Neutrophil (primary cell): ENCODE measurements around the gene YEATS2.

Experiments used
- H3K27ac ChIP-seq: fragments of 200-600 bp; sonication (generic); 2 replicates; pipeline ENCODE4 v1.5.1; 2016; ENCODE audit warnings: mild to moderate bottlenecking, moderate library complexity
- H3K27me3 ChIP-seq: fragments of 200-600 bp; sonication (generic); 2 replicates; pipeline ENCODE4 v1.6.0; 2016; ENCODE audit warnings: mild to moderate bottlenecking
- H3K36me3 ChIP-seq: fragments of 200-600 bp; sonication (generic); 2 replicates; pipeline ENCODE4 v1.5.1; 2017
- H3K4me1 ChIP-seq, 2 experiments: fragments of 200-600 bp in 1 of 2; sonication (generic) in 1 of 2; 1 replicate in 1 of 2; 2 replicates in 1 of 2; pipeline versions ENCODE4 v1.5.1 to v1.6.1; 2013 to 2016; ENCODE audit warnings: low read depth in 1 of 2, low read length in 1 of 2, mild to moderate bottlenecking in 1 of 2, moderate library complexity in 1 of 2; ENCODE audit not compliant: control insufficient read depth in 1 of 2, insufficient read depth in 1 of 2
- H3K4me3 ChIP-seq, 2 experiments: fragments of 200-600 bp in 1 of 2; sonication (generic) in 1 of 2; 1 replicate in 1 of 2; 2 replicates in 1 of 2; pipeline ENCODE4 v1.5.1; 2013 to 2016; ENCODE audit warnings: low read depth in 1 of 2, low read length in 1 of 2, mild to moderate bottlenecking in 1 of 2, moderate library complexity in 1 of 2
- H3K9me3 ChIP-seq: fragments of 200-600 bp; sonication (generic); 2 replicates; pipeline ENCODE4 v1.5.1; 2016
- TF ChIP-seq, protein P1 (sequence below): fragments of 200-600 bp; sonication (generic); IDR thresholded peaks from 2 replicates; pipeline ENCODE4 v1.5.1; 2016; ENCODE audit warnings: antibody characterized with exemption

YEATS2 gene

DNA sequence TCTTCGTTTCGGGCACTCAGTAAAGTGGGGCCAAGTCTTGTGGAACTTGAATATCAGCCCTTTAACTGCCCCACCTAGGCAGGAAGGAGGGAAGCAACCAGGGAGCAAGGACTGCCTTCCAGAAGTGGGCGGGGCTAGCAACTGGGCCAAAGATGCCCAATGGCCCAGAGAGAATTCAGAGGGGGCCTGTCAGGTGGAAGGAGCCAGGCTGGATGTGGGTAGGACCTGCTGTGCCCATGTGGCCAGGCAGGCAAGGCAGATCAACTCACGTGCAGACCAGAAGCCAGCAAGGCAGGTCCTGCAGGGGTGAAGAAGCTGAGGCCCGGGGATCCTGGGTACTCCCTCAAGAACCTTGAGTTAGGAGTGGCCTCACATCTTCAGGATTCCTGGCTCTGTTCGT lies 122.2 kb downstream of the YEATS2 start:
- H3K27ac ChIP-seq = no peak overlapping the region
- H3K9me3 ChIP-seq = no peaks in the 10 kb centered on the region
- H3K36me3 ChIP-seq = peaks cover 15% of the 10 kb centered on the region
- H3K4me1 ChIP-seq = peaks cover 6 to 11% of the 10 kb centered on the region in 2 experiments
- no peak overlapping the region for H3K4me3 ChIP-seq
- peaks cover 24% of the 10 kb centered on the region for H3K27me3 ChIP-seq
- TF ChIP-seq, protein P1, sequence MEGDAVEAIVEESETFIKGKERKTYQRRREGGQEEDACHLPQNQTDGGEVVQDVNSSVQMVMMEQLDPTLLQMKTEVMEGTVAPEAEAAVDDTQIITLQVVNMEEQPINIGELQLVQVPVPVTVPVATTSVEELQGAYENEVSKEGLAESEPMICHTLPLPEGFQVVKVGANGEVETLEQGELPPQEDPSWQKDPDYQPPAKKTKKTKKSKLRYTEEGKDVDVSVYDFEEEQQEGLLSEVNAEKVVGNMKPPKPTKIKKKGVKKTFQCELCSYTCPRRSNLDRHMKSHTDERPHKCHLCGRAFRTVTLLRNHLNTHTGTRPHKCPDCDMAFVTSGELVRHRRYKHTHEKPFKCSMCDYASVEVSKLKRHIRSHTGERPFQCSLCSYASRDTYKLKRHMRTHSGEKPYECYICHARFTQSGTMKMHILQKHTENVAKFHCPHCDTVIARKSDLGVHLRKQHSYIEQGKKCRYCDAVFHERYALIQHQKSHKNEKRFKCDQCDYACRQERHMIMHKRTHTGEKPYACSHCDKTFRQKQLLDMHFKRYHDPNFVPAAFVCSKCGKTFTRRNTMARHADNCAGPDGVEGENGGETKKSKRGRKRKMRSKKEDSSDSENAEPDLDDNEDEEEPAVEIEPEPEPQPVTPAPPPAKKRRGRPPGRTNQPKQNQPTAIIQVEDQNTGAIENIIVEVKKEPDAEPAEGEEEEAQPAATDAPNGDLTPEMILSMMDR = no peak

DNA sequence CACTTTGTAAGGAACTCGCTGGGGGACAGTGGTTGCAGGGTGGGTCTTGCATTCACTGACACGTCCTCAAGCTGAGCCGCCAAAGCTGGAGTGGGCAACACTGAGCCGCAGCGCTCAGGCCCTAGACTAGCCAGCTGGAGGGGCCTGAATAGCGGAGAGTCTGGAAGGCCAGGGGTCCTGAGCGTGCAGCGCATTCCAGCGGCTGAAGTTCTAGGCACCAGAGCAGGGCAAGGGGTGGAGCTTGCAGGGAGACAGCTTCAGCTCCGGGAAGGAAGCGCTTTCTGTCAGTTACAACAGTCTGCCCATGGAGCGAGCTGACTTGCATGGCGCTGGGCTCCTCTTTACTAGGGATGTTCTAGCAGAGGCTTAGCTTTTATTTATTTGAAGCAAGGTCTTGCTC lies 125.0 kb downstream of the YEATS2 start:
- Histone ChIP-seq H3K27me3 (peaks cover 47% of the 10 kb centered on the region), H3K9me3 (no peaks in the 10 kb centered on the region), H3K27ac (no peak overlapping the region), H3K36me3 (peaks cover 14% of the 10 kb centered on the region), H3K4me1 (peaks cover 10 to 20% of the 10 kb centered on the region in 2 experiments), H3K4me3 (no peak overlapping the region)
- TF ChIP-seq, protein P1 = no peak

DNA sequence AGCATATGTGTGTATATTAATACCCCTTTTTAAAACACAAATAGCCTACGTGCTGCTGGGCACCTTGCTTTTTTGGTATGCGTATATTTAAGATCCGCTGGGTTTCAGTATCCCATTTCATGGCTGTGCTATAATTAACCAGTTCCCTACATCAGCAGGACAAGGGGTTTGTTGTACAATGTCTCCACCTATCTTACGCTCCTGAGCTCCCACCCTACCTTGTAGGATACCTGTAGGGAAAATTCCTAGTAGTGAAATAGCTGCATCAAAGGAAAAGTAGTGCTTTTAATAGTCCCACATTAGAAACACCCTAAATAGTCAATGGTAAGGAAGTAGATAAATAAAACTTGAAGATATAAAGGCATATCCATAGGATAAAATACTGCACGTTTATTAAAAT lies 126.4 kb downstream of the YEATS2 start:
- H3K27me3 ChIP-seq = peaks cover 47% of the 10 kb centered on the region
- TF ChIP-seq, protein P1 = no peak
- peaks cover 10 to 20% of the 10 kb centered on the region in 2 experiments for H3K4me1 ChIP-seq
- H3K36me3 ChIP-seq = peaks cover 27% of the 10 kb centered on the region
- H3K4me3 ChIP-seq = no peak overlapping the region
- no peak overlapping the region for H3K27ac ChIP-seq
- no peaks in the 10 kb centered on the region for H3K9me3 ChIP-seq

DNA sequence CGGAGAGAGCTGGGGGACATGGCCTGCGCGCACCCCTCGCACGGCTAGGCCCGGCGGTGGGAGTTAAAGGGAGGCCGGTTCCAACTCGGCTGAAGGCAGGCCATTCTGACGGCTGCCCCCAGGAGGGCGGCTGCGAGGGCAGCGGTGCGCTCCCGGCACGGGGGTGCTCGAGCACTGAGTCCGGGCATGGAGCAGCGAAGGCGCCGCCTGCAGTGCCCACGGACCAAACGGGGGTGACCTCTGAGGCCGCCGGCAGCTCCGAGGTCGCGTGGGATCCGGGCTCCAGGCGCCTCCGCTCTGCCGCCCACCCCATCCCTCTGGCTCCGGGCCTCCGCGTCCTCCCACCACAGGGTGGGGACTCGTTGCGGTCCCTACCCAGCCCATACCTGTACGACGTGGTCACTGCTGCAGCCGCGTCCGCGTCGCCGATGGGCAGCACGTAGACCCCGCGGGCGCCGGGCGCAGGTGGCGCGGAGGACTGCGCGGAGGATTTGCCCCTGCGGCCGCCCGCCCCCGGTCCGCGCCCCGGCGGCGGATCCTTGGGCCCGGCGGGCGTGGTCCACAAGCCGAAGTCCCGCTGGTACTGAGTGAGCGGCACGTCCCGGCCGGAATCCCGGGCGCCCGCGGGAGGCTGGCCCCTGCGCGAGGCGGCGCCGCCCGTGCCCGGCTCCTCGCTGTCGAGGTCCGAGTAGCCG lies 127.3 kb downstream of the YEATS2 start:
- TF ChIP-seq, protein P1 = no peak
- peaks cover 47% of the 10 kb centered on the region for H3K27me3 ChIP-seq
- no peaks in the 10 kb centered on the region for H3K9me3 ChIP-seq
- no peak overlapping the region for H3K27ac ChIP-seq
- H3K36me3 ChIP-seq = peaks cover 36% of the 10 kb centered on the region
- peak overlapping the region; percentile 39 to 58 for H3K4me3 ChIP-seq
- H3K4me1 ChIP-seq = peaks cover 10 to 20% of the 10 kb centered on the region in 2 experiments

DNA sequence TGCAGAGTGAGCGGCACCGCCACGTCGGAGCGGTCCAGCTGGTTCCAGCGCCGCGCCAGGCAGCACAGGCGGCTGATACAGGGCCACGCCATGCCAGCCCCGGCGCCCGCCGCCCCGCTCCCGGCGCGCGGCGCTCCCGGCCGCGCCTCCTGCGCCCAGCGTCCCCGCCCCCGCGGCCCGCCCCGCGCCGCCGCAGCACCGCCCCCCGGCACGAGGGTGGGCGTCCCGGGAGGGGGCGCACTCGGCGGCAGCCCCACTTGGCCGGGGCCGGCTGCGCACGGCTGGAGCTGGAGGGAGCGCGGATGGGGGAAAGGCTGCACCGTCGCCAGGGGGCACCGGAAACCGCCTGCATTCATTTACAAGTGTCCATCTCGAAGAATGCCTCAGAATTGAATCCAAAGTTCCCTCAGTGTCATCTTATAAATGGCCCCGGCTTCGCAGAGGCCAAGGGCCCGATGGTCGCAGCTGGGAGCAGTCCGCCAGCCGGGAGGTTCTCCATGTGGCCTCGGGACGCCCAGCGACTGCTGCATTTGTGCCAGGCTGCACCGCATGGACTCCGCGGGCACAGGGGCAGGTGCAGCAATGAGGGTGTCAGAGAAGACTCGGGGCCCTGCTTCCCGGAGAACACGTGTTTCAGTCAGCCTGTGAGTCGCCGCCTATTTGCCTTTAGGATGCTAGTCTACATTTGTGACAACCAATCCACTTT lies 128.0 kb downstream of the YEATS2 start, which contains the start of gene MAP6D1:
MAP6D1 (minus strand) TSS at position 122 of the 706 bp plus-strand sequence; CDS start at position 92, 30 bp downstream.
- Histone ChIP-seq H3K27me3 (peaks cover 47% of the 10 kb centered on the region), H3K4me1 (peaks cover 10 to 20% of the 10 kb centered on the region in 2 experiments), H3K4me3 (peak within 1 kb of the TSS; percentile 39 to 58), H3K36me3 (peaks cover 43% of the 10 kb centered on the region), H3K9me3 (no peaks in the 10 kb centered on the region), H3K27ac (no peak within 1 kb of the TSS)
- TF ChIP-seq, protein P1 = no peak
